Measurements from ENCODE around the gene BCDIN3D. TPM values are rescaled to one million over a fixed set of nuclear protein-coding genes. Genes with fewer than 3 reads are reported as not detected.
"Not testable (repeated sequence)": the region's sequence is repeated elsewhere in the genome, so short reads cannot be mapped to it uniquely, and the experiment has no call there.

The BCDIN3D gene
- total RNA-seq, 1 donor from 2014 or later = 3.9 TPM

GRCh38 chr12:49865782-49866135 is 22.9 kb upstream of the BCDIN3D start:
- intact Hi-C loops (cut with DNase I) = loop anchor here (10.0 kb wide), 1 partner anchor 189 kb away; the partner anchor contains the start of gene ASIC1
- DNase-seq (ENCODE audit: low spot score) = no peak
- no peak for ATAC-seq

- ATAC-seq (no peak), DNase-seq (ENCODE audit: low spot score) (no peak)
- intact Hi-C loops (cut with DNase I) = loop anchor here (10.0 kb wide), 1 partner anchor 190 kb away; the partner anchor contains the start of gene ASIC1
Observed at GRCh38 chr12:49865109-49865781, 22.3 kb upstream of the BCDIN3D start.

GRCh38 chr12:49864798-49865090 is 21.8 kb upstream of the BCDIN3D start:
- DNase-seq (ENCODE audit: low spot score) (no peak), ATAC-seq (no peak)
- intact Hi-C loops (cut with DNase I) = loop anchor here (10.0 kb wide), 1 partner anchor 190 kb away; the partner anchor contains the start of gene ASIC1

- DNase-seq (ENCODE audit: low spot score) (no peak), ATAC-seq (no peak)
- intact Hi-C loops (cut with DNase I) = loop anchor here (10.0 kb wide), 1 partner anchor 191 kb away; the partner anchor contains the start of gene ASIC1
Observed at GRCh38 chr12:49863946-49864797, 21.3 kb upstream of the BCDIN3D start.

GRCh38 chr12:49860921-49861320 is 18.0 kb upstream of the BCDIN3D start:
- intact Hi-C loops (cut with DNase I) = loop anchor here (10.0 kb wide), 1 partner anchor 194 kb away; the partner anchor contains the start of gene ASIC1
- not testable (repeated sequence) for DNase-seq (ENCODE audit: low spot score); ATAC-seq

GRCh38 chr12:49855890-49856289 is 13.0 kb upstream of the BCDIN3D start:
- ATAC-seq; intact Hi-C loops (cut with DNase I); DNase-seq (ENCODE audit: low spot score): not testable (repeated sequence)

- intact Hi-C loops (cut with DNase I) = no loop called here
- DNase-seq (ENCODE audit: low spot score) (no peak), ATAC-seq (no peak)
Observed at GRCh38 chr12:49854976-49855375, 12.1 kb upstream of the BCDIN3D start.

GRCh38 chr12:49853671-49854070 is 10.8 kb upstream of the BCDIN3D start:
- ATAC-seq = no peak
- intact Hi-C loops (cut with DNase I) = no loop called here
- no peak for DNase-seq (ENCODE audit: low spot score)

- no peak for DNase-seq (ENCODE audit: low spot score)
- ATAC-seq = no peak
- intact Hi-C loops (cut with DNase I) = no loop called here
Observed at GRCh38 chr12:49847161-49847560, 4.3 kb upstream of the BCDIN3D start.

GRCh38 chr12:49846032-49846431 is 3.1 kb upstream of the BCDIN3D start:
- ATAC-seq (no peak), DNase-seq (ENCODE audit: low spot score) (no peak)
- intact Hi-C loops (cut with DNase I) = no loop called here

- DNase-seq (ENCODE audit: low spot score) (no peak), ATAC-seq (no peak)
- intact Hi-C loops (cut with DNase I) = no loop called here
Observed at GRCh38 chr12:49843876-49844437, 1.1 kb upstream of the BCDIN3D start.

GRCh38 chr12:49843411-49843810 is 505 bp upstream of the BCDIN3D start:
- no peak for DNase-seq (ENCODE audit: low spot score)
- no peak for ATAC-seq
- intact Hi-C loops (cut with DNase I) = no loop called here

GRCh38 chr12:49838973-49839633 is 3.8 kb downstream of the BCDIN3D start:
- ATAC-seq (no peak), DNase-seq (ENCODE audit: low spot score) (no peak)
- intact Hi-C loops (cut with DNase I) = loop anchor here (5.0 kb wide), 1 partner anchor 62 kb away; no protein-coding TSS in a partner anchor

GRCh38 chr12:49832836-49833421 is 10.0 kb downstream of the BCDIN3D start:
- no peak for DNase-seq (ENCODE audit: low spot score)
- ATAC-seq = no peak
- intact Hi-C loops (cut with DNase I) = no loop called here

- intact Hi-C loops (cut with DNase I) = no loop called here
- DNase-seq (ENCODE audit: low spot score) = no peak
- ATAC-seq = no peak
Observed at GRCh38 chr12:49831717-49832116, 11.2 kb downstream of the BCDIN3D start.

GRCh38 chr12:49828133-49829091 is 14.5 kb downstream of the BCDIN3D start, which contains the start of gene NCKAP5L:
TSS of gene NCKAP5L (minus strand) at chr12:49828413. CDS start at chr12:49804044, 24,369 bp downstream.
- intact Hi-C loops (cut with DNase I) = no loop called here

GRCh38 chr12:49827401-49828099 is 15.4 kb downstream of the BCDIN3D start:
- ATAC-seq (peak; percentile 72), DNase-seq (ENCODE audit: low spot score) (peak; percentile 83)
- intact Hi-C loops (cut with DNase I) = no loop called here

More at GRCh38 chr12:49828133-49829091, 14.5 kb downstream of the BCDIN3D start, which contains the start of gene NCKAP5L:
- peak; percentile 98 for DNase-seq (ENCODE audit: low spot score)
- ATAC-seq = peak; percentile 98

Data from sciatic nerve (tissue), 2 donors.